ENCODE measurements around the gene SAMD3. TPM values are rescaled to one million over a fixed set of nuclear protein-coding genes. Genes with fewer than 3 reads are reported as not detected.

The SAMD3 gene
- total and polyA plus RNA-seq, 2 of the 13 experiments (the other 11 are each of a cell fraction or from before 2014, with no cell fraction given): not detected

GRCh38 chr6:130218134-130218533, 4.6 kb downstream of the SAMD3 start:
- intact Hi-C loops (cut with micrococcal nuclease; ENCODE audit: unreplicated experiment) (no loop called here), in situ Hi-C loops (cut with HindIII; ENCODE audit: extremely low pct_ligation_motif_present, low pct_unique_long_range_greater_than_20kb) (no loop called here)
- H4K20me1 ChIP-seq (ENCODE audit: insufficient read depth, low read length): no peaks in the 10 kb centered on the region
- no TSS peak for BruUV-seq (replicated peaks)
- no peak for DNase-seq (ENCODE audit: low spot score)
- no peaks in the 10 kb centered on the region for H3K4me1 ChIP-seq (ENCODE audit: insufficient read depth, low read length)
- 3% methylated on average over 8 of the region's 8 CpGs for WGBS (ENCODE audit: low lambda C conversion rate)
- no peak overlapping the region for H3K4me2 ChIP-seq (ENCODE audit: low read depth, low read length)
- no peak overlapping the region for H3K27ac ChIP-seq (ENCODE audit: extremely low read length, insufficient read depth, low read length)
- peaks cover 0 to 5% of the 10 kb centered on the region in 2 experiments; a peak in 2 of 5 replicates for H3K27me3 ChIP-seq (ENCODE audit: control insufficient read depth in 1 of 2, insufficient read depth in 2 of 2, low read length in 2 of 2)
- no peak overlapping the region for H3K9ac ChIP-seq (ENCODE audit: insufficient read depth, low read depth, low read length)
- no peak for TF ChIP-seq ONECUT2 (CRISPR knock-in tag; IDR thresholded peaks at IDR 0.05)
- no peak for TF ChIP-seq ZSCAN30 (CRISPR knock-in tag; IDR thresholded peaks at IDR 0.05)
- no peak for TF ChIP-seq GABPA (IDR thresholded peaks at IDR 0.05; ENCODE audit: low read depth, low read length)
- TF ChIP-seq GABPA (CRISPR knock-in tag; IDR thresholded peaks at IDR 0.05; ENCODE audit: low read depth): no peak
- no peak for TF ChIP-seq KLF12 (CRISPR knock-in tag; IDR thresholded peaks at IDR 0.05; ENCODE audit: borderline replicate concordance)
- TF ChIP-seq ZNF792 (CRISPR knock-in tag; IDR thresholded peaks at IDR 0.05): no peak
- no peak for TF ChIP-seq KLF15 (CRISPR knock-in tag; IDR thresholded peaks at IDR 0.05; ENCODE audit: borderline replicate concordance)
- H3K79me2 ChIP-seq (ENCODE audit: insufficient read depth, low read length): no peaks in the 10 kb centered on the region
- H2AFZ ChIP-seq (ENCODE audit: low read length): no peak overlapping the region
- POLR2A ChIA-PET: no interaction called here
- no peak for FAIRE-seq
- CTCF ChIA-PET (ENCODE audit: low intra/inter-chr PET ratio, low total read pairs): no interaction called here
- ATAC-seq: no peak
- H3K9me3 ChIP-seq (ENCODE audit: low read length): no peaks in the 10 kb centered on the region
- no peaks in the 10 kb centered on the region for H3K36me3 ChIP-seq (replicated peaks in 1 of 2; ENCODE audit: control insufficient read depth in 1 of 2, insufficient read depth in 2 of 2, low read length in 2 of 2)
- H3K4me3 ChIP-seq (replicated peaks in 1 of 3; ENCODE audit: insufficient read depth in 1 of 3, low read depth in 2 of 3, low read length in 3 of 3): no peak overlapping the region

GRCh38 chr6:130216620-130217019, 6.1 kb downstream of the SAMD3 start:
- no peak for TF ChIP-seq TEAD2 (CRISPR knock-in tag; IDR thresholded peaks at IDR 0.05)
- TF ChIP-seq GLMP (CRISPR knock-in tag; IDR thresholded peaks at IDR 0.05; ENCODE audit: borderline replicate concordance): no peak
- TF ChIP-seq KDM5A (IDR thresholded peaks at IDR 0.05; ENCODE audit: borderline replicate concordance, low read length): no peak
- no peak for TF ChIP-seq EEA1 (CRISPR knock-in tag; IDR thresholded peaks at IDR 0.05; ENCODE audit: borderline replicate concordance)
- no peak for TF ChIP-seq BCL6 (CRISPR knock-in tag; IDR thresholded peaks at IDR 0.05)
- no peak for TF ChIP-seq STAG1 (CRISPR knock-in tag; IDR thresholded peaks at IDR 0.05)
- no peak for TF ChIP-seq ZNF274 (CRISPR knock-in tag; IDR thresholded peaks at IDR 0.05)
- Histone ChIP-seq H4K20me1 (ENCODE audit: insufficient read depth, low read length) (no peaks in the 10 kb centered on the region), H3K4me3 (replicated peaks in 1 of 3; ENCODE audit: insufficient read depth in 1 of 3, low read depth in 2 of 3, low read length in 3 of 3) (no peak overlapping the region), H3K9me3 (ENCODE audit: low read length) (no peaks in the 10 kb centered on the region), H3K79me2 (ENCODE audit: insufficient read depth, low read length) (no peaks in the 10 kb centered on the region), H3K4me1 (ENCODE audit: insufficient read depth, low read length) (no peaks in the 10 kb centered on the region), H2AFZ (ENCODE audit: low read length) (no peak overlapping the region), H3K36me3 (replicated peaks in 1 of 2; ENCODE audit: control insufficient read depth in 1 of 2, insufficient read depth in 2 of 2, low read length in 2 of 2) (no peaks in the 10 kb centered on the region), H3K4me2 (ENCODE audit: low read depth, low read length) (no peak overlapping the region), H3K27me3 (ENCODE audit: control insufficient read depth in 1 of 2, insufficient read depth in 2 of 2, low read length in 2 of 2) (peaks cover 0 to 5% of the 10 kb centered on the region in 2 experiments; a peak in 2 of 5 replicates), H3K27ac (ENCODE audit: extremely low read length, insufficient read depth, low read length) (no peak overlapping the region), H3K9ac (ENCODE audit: insufficient read depth, low read depth, low read length) (no peak overlapping the region)
- ChIA-PET POLR2A (no interaction called here), CTCF (ENCODE audit: low intra/inter-chr PET ratio, low total read pairs) (no interaction called here)
- in situ Hi-C loops (cut with HindIII; ENCODE audit: extremely low pct_ligation_motif_present, low pct_unique_long_range_greater_than_20kb): no loop called here
- no peak for ATAC-seq
- no peak for DNase-seq (ENCODE audit: low spot score)
- intact Hi-C loops (cut with micrococcal nuclease; ENCODE audit: unreplicated experiment): no loop called here
- FAIRE-seq: no peak
- WGBS (ENCODE audit: low lambda C conversion rate): under 1% methylated on average over 4 of the region's 4 CpGs
- no TSS peak for BruUV-seq (replicated peaks)
